22Rv1 (cell line): ENCODE measurements around the gene MNX1.

Source experiments
- H3K27ac ChIP-seq: fragments of 450-650 bp; 2 replicates; pipeline ENCODE4 v1.5.1; 2017
- ZFX ChIP-seq: fragments of 450-650 bp; IDR thresholded peaks from 2 replicates; pipeline ENCODE4 v1.6.1; 2017; ENCODE audit warnings: antibody characterized with exemption, borderline replicate concordance
- TF ChIP-seq, protein P1 (sequence below): fragments of 450-650 bp; IDR thresholded peaks from 2 replicates; pipeline ENCODE4 v1.5.1; 2017; ENCODE audit warnings: mild to moderate bottlenecking

MNX1 gene

DNA sequence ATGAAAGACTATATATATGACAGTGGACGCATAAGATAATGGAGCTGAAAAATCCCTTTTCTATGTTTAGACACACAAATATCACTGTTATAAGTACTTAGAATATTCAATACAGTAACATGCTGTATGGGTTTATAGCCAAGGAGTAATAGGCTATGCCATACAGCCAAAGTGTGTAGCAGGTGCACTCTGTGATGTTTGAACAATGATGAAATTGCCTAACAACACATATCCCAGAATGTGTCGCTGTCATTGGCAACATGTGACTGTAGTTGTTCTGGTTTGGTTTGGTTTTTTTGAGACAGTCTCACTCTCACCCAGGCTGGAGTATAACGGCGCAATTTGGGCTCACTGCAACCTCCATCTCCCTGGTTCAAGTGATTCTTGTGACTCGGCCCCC, 34.8 kb downstream of the MNX1 start:
- no peak overlapping the region for H3K27ac ChIP-seq
- TF ChIP-seq, protein P1, sequence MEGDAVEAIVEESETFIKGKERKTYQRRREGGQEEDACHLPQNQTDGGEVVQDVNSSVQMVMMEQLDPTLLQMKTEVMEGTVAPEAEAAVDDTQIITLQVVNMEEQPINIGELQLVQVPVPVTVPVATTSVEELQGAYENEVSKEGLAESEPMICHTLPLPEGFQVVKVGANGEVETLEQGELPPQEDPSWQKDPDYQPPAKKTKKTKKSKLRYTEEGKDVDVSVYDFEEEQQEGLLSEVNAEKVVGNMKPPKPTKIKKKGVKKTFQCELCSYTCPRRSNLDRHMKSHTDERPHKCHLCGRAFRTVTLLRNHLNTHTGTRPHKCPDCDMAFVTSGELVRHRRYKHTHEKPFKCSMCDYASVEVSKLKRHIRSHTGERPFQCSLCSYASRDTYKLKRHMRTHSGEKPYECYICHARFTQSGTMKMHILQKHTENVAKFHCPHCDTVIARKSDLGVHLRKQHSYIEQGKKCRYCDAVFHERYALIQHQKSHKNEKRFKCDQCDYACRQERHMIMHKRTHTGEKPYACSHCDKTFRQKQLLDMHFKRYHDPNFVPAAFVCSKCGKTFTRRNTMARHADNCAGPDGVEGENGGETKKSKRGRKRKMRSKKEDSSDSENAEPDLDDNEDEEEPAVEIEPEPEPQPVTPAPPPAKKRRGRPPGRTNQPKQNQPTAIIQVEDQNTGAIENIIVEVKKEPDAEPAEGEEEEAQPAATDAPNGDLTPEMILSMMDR, result no peak
- TF ChIP-seq ZFX, result no peak

DNA sequence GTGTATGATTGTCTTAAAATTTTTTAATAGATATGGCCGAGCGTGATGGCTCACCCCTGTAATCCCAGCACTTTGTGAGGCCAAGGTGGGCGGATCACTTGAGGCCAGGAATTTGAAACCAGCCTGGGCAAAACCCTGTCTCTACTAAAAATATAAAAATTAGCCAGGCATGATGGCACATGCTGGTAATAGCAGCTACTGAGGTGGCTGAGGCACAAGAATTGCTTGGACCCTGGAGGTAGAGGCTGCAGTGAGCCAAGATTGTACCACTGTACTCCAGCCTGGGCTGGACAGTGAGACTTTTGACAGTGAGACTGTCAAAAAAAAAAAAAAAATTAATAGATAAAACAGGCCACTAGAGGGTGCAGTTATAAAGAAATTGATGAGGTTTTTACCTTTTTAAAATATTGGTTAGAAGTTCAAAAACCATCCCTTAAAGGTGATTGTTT, 40.5 kb downstream of the MNX1 start:
- TF ChIP-seq ZFX, result no peak
- TF ChIP-seq, protein P1, result peak; percentile 76
- H3K27ac ChIP-seq, result 0 out of 2 replicates have a peak overlapping the region, but pooled peaks have one; percentile 1

DNA sequence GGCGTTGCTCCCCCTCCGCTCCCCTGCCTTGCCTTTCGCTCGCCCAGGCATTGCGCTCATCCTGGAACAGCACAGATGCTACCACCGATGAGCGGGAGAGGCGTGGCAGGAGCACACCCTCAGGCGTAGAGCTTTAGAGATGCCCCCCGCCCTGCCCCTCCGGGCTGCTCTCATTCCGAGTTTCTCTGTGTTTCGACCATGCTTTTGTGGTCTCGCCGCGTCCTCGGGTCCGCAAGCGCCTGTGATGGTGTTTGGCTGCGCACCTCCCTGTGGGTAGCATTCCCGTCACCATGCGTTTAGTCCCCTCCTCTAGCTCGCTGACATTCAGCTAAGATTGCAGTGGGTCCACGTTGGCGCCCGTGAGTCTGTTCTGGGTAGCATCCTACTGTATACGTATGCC, 42.3 kb downstream of the MNX1 start:
- TF ChIP-seq, protein P1, result no peak
- no peak for TF ChIP-seq ZFX
- H3K27ac ChIP-seq, result no peak overlapping the region

DNA sequence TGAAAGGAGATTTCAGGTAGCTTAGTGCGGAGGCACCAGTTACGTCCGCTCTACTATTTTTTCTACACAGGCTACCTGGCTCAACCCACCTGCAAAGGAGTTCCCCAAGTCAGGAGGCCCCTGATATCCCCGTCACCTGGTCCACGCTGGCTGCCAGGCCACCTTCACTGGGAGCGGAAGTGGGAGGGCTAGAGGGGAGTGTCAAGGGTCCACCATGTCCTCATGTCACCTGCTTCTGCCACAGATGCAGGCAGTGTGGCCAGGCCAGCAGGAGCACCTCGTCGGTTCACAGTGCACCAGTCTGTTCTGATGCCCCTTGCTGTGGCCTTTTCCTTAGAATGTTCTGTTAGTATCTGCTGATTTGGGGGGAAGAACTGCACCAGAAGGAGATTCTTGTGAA, 44.1 kb downstream of the MNX1 start:
- H3K27ac ChIP-seq, result no peak overlapping the region
- TF ChIP-seq, protein P1, result no peak
- no peak for TF ChIP-seq ZFX

DNA sequence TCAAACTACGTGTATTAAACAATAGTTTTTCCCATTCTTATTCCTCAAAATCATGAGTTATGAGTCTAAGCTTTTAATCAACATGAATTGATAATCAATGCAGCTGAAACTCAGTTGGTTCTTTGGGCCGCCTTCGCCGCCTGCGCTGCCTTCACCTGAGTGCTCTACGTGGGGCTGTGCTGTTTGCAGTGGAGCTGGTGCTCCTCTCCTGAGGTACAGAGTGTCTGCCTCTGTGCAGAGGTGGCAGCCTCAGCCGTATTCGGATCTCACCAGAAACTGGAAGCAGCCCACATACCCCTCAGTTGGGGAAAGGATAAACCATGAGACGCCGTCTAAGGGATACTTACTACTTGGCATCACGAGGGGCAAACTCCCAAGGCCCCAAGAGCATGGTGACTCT, 45.5 kb downstream of the MNX1 start:
- TF ChIP-seq, protein P1, result no peak
- no peak for TF ChIP-seq ZFX
- no peak overlapping the region for H3K27ac ChIP-seq

DNA sequence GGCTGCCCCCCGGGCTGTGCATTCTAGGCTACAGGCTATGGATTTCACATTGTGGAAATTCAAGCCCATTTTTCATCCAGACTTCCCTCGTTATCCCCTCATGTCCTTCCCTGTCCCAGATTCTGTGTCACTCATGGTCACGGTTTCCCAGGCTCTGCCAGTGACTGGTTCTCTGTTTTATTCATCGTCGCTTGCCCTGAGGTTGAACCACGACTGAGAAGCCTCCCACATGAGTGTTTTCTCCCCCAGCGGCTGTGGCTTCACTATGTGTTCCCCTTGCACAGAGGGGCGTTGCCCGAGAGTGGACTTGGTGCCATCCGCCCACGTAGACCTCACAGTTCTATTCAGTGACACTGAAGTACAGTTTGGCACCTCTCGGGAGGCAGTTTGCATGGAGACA, 47.0 kb downstream of the MNX1 start:
- H3K27ac ChIP-seq, result no peak overlapping the region
- TF ChIP-seq, protein P1, result no peak
- no peak for TF ChIP-seq ZFX

DNA sequence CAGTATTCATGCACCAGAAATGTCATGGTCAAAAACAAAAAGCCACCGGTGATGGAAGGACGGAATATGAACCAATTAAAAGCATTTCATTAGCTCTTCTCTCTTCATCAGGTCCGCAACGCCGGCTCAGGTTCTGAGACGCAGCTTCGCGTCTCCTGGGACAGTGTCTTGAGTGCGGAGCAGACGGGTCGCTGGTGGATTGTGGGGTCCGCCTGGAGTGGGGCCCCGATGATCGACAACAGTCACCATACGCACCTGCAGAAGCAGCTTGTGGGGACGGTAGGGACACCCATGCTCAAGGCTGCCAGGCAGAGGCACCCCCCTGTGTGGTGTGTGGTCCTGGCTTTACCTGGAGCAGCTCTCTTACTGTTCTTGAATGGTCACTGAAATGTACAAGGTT, 47.6 kb downstream of the MNX1 start:
- no peak for TF ChIP-seq ZFX
- TF ChIP-seq, protein P1, result no peak

More for the DNA sequence above, 47.6 kb downstream of the MNX1 start:
- H3K27ac ChIP-seq, result no peak overlapping the region
